DLD1 (cell line): ENCODE data around the gene ENTPD2.
"Not testable (repeated sequence)": the region's sequence is repeated elsewhere in the genome, so short reads cannot be mapped to it uniquely, and the experiment has no call there.

Experiments used
- in situ Hi-C: cut with HindIII; loops from 2 replicates; pipeline ENCODE4 v1.10.0; 2017; ENCODE audit warnings: low sequenced_read_pairs

The ENTPD2 gene

GRCh38 chr9:137065336-137065967 lies 11.6 kb upstream of the ENTPD2 start:
- in situ Hi-C loops, result no loop called here

- in situ Hi-C loops, result no loop called here
These were observed 11.0 kb upstream of the ENTPD2 start for GRCh38 chr9:137064880-137065164.

GRCh38 chr9:137064027-137064879 lies 10.4 kb upstream of the ENTPD2 start:
- in situ Hi-C loops, result no loop called here

GRCh38 chr9:137063311-137064026 lies 9.6 kb upstream of the ENTPD2 start:
- in situ Hi-C loops, result no loop called here

- in situ Hi-C loops, result not testable (repeated sequence)
These were observed 8.9 kb upstream of the ENTPD2 start for GRCh38 chr9:137062798-137063197.

- in situ Hi-C loops, result no loop called here
These were observed 8.5 kb upstream of the ENTPD2 start for GRCh38 chr9:137062384-137062783.

GRCh38 chr9:137058521-137059234 lies 4.8 kb upstream of the ENTPD2 start:
- in situ Hi-C loops, result no loop called here

GRCh38 chr9:137057545-137057944 lies 3.7 kb upstream of the ENTPD2 start:
- in situ Hi-C loops, result no loop called here

GRCh38 chr9:137056739-137057415 lies 3.0 kb upstream of the ENTPD2 start:
- in situ Hi-C loops, result no loop called here

GRCh38 chr9:137055385-137056364 lies 1.8 kb upstream of the ENTPD2 start:
- in situ Hi-C loops, result no loop called here

GRCh38 chr9:137054932-137055384 lies 1.1 kb upstream of the ENTPD2 start:
- in situ Hi-C loops, result no loop called here

- in situ Hi-C loops, result no loop called here
These were observed 590 bp downstream of the ENTPD2 start for GRCh38 chr9:137052998-137053943.

- in situ Hi-C loops, result no loop called here
These were observed 1.6 kb downstream of the ENTPD2 start for GRCh38 chr9:137052293-137052692.

- in situ Hi-C loops, result no loop called here
These were observed 2.6 kb downstream of the ENTPD2 start for GRCh38 chr9:137051145-137051724.

- in situ Hi-C loops, result no loop called here
These were observed 3.3 kb downstream of the ENTPD2 start for GRCh38 chr9:137050570-137050969.

GRCh38 chr9:137049544-137050449 lies 4.1 kb downstream of the ENTPD2 start:
- in situ Hi-C loops, result loop anchor here (25.0 kb wide), 1 partner anchor 237 kb away; the partner anchor contains the start of gene RABL6
